ENCODE results near the gene PRM1. TPM values are rescaled to one million over a fixed set of nuclear protein-coding genes. Genes with fewer than 3 reads are reported as not detected.

The PRM1 gene
- total and polyA plus RNA-seq, 2 of the 13 experiments (the other 11 are each of a cell fraction or from before 2014, with no cell fraction given): not detected

DNA sequence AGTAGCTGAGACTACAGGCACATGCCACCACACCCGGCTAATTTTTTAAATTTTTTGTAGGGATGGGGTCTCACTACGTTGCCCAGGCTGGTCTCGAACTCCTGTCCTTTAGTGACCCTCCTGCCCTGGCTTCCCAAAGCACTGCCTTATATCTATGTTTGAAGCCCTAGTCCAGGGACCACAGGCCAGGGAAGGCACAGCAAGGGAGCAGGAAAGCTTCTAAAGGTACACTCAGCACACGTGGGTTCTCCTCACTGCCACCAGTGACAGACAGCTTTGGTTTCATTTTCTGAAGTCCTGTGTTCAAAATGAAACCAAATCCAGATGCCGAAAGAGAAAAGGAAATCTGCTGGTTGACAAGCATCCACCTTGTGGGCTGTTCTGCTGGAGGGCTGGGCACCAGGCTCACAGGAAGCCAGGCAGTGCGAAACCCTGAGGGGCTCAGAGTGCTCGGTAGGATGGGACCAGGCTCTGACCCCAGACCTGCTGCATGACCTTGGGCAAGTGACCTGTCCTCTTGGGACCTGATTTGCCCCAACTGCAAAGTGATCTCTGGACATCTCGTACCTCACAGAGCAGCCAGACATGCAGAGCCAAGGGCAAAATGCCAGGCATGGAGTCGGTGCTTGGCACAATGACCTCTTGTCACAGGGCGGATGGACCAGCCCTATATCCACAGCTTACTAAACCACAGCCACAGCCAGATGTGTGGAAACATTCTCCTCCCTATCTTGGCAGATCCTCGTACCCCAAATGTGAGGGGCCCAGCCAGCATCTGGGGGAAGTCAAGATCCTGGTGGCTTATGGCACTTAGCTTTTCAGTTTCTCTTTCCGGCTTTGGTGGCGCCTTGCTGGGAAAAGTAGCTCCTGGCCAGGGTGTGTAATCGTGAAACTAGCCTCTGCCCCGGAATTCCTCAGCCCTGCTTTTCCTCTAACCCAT lies 22.3 kb downstream of the PRM1 start (continued):
- peak; percentile 15; the same call in 1 of the 2 replicates for TF ChIP-seq GLI4 (CRISPR knock-in tag; IDR thresholded peaks at IDR 0.05; ENCODE audit: borderline replicate concordance)
- 0 out of 2 replicates have a peak, but pooled peaks have one; percentile 10 for TF ChIP-seq KDM3A (CRISPR knock-in tag; IDR thresholded peaks at IDR 0.05; ENCODE audit: low read depth)
- TF ChIP-seq, protein P1, sequence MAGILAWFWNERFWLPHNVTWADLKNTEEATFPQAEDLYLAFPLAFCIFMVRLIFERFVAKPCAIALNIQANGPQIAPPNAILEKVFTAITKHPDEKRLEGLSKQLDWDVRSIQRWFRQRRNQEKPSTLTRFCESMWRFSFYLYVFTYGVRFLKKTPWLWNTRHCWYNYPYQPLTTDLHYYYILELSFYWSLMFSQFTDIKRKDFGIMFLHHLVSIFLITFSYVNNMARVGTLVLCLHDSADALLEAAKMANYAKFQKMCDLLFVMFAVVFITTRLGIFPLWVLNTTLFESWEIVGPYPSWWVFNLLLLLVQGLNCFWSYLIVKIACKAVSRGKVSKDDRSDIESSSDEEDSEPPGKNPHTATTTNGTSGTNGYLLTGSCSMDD (CRISPR knock-in tag; IDR thresholded peaks at IDR 0.05): no peak
- peak; percentile 85 for TF ChIP-seq NR2C2 (CRISPR knock-in tag; IDR thresholded peaks at IDR 0.05; ENCODE audit: borderline replicate concordance)
- TF ChIP-seq, protein P2, sequence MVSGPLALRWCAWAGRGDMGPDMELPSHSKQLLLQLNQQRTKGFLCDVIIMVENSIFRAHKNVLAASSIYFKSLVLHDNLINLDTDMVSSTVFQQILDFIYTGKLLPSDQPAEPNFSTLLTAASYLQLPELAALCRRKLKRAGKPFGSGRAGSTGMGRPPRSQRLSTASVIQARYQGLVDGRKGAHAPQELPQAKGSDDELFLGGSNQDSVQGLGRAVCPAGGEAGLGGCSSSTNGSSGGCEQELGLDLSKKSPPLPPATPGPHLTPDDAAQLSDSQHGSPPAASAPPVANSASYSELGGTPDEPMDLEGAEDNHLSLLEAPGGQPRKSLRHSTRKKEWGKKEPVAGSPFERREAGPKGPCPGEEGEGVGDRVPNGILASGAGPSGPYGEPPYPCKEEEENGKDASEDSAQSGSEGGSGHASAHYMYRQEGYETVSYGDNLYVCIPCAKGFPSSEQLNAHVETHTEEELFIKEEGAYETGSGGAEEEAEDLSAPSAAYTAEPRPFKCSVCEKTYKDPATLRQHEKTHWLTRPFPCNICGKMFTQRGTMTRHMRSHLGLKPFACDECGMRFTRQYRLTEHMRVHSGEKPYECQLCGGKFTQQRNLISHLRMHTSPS (CRISPR knock-in tag; IDR thresholded peaks at IDR 0.05; ENCODE audit: low read depth): peak; percentile 99
- TF ChIP-seq, protein P3, sequence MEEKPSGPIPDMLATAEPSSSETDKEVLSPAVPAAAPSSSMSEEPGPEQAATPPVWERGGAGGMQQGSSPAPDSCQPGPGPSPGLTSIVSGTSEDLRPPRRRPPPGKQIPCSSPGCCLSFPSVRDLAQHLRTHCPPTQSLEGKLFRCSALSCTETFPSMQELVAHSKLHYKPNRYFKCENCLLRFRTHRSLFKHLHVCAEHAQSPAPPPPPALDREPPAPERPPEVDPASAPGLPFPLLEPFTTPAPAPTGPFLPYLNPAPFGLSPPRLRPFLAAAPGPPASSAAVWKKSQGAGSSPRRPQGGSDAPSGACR (CRISPR knock-in tag; IDR thresholded peaks at IDR 0.05): peak; percentile 34; the same call in 1 of the 2 replicates
- no peak for TF ChIP-seq MYC (CRISPR knock-in tag; IDR thresholded peaks at IDR 0.05; ENCODE audit: borderline replicate concordance)
- TF ChIP-seq ZNF672 (CRISPR knock-in tag; IDR thresholded peaks at IDR 0.05): no peak
- TF ChIP-seq YEATS4 (CRISPR knock-in tag; IDR thresholded peaks at IDR 0.05; ENCODE audit: borderline replicate concordance): no peak; the same call in 1 of the 2 replicates
- peak; percentile 54 for TF ChIP-seq IRF2 (CRISPR knock-in tag; IDR thresholded peaks at IDR 0.05)
- peak; percentile 27 for TF ChIP-seq IKZF4 (CRISPR knock-in tag; IDR thresholded peaks at IDR 0.05; ENCODE audit: borderline replicate concordance, low read depth, not compliant biosample characterization)
- TF ChIP-seq SPEN (CRISPR knock-in tag; IDR thresholded peaks at IDR 0.05; ENCODE audit: low read depth): peak; percentile 23
- TF ChIP-seq, protein P4, sequence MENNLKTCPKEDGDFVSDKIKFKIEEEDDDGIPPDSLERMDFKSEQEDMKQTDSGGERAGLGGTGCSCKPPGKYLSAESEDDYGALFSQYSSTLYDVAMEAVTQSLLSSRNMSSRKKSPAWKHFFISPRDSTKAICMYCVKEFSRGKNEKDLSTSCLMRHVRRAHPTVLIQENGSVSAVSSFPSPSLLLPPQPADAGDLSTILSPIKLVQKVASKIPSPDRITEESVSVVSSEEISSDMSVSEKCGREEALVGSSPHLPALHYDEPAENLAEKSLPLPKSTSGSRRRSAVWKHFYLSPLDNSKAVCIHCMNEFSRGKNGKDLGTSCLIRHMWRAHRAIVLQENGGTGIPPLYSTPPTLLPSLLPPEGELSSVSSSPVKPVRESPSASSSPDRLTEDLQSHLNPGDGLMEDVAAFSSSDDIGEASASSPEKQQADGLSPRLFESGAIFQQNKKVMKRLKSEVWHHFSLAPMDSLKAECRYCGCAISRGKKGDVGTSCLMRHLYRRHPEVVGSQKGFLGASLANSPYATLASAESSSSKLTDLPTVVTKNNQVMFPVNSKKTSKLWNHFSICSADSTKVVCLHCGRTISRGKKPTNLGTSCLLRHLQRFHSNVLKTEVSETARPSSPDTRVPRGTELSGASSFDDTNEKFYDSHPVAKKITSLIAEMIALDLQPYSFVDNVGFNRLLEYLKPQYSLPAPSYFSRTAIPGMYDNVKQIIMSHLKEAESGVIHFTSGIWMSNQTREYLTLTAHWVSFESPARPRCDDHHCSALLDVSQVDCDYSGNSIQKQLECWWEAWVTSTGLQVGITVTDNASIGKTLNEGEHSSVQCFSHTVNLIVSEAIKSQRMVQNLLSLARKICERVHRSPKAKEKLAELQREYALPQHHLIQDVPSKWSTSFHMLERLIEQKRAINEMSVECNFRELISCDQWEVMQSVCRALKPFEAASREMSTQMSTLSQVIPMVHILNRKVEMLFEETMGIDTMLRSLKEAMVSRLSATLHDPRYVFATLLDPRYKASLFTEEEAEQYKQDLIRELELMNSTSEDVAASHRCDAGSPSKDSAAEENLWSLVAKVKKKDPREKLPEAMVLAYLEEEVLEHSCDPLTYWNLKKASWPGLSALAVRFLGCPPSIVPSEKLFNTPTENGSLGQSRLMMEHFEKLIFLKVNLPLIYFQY (CRISPR knock-in tag; IDR thresholded peaks at IDR 0.05; ENCODE audit: borderline replicate concordance): no peak
- no peak for TF ChIP-seq ARNT (IDR thresholded peaks at IDR 0.05)
- TF ChIP-seq, protein P5, sequence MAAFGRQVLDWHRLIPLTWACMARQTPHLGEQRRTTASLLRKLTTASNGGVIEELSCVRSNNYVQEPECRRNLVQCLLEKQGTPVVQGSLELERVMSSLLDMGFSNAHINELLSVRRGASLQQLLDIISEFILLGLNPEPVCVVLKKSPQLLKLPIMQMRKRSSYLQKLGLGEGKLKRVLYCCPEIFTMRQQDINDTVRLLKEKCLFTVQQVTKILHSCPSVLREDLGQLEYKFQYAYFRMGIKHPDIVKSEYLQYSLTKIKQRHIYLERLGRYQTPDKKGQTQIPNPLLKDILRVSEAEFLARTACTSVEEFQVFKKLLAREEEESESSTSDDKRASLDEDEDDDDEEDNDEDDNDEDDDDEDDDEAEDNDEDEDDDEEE (CRISPR knock-in tag; IDR thresholded peaks at IDR 0.05): peak; percentile 29; the same call in 1 of the 2 replicates
- TF ChIP-seq, protein P6, sequence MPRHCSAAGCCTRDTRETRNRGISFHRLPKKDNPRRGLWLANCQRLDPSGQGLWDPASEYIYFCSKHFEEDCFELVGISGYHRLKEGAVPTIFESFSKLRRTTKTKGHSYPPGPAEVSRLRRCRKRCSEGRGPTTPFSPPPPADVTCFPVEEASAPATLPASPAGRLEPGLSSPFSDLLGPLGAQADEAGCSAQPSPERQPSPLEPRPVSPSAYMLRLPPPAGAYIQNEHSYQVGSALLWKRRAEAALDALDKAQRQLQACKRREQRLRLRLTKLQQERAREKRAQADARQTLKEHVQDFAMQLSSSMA (CRISPR knock-in tag; IDR thresholded peaks at IDR 0.05): 0 out of 2 replicates have a peak, but pooled peaks have one; percentile 28
